ENCODE results near the gene HAND2. TPM values are rescaled to one million over a fixed set of nuclear protein-coding genes. Genes with fewer than 3 reads are reported as not detected.

Gene HAND2
- total RNA-seq, 1 donor from 2014 or later, result 6.0 TPM

- TF ChIP-seq, protein P1, sequence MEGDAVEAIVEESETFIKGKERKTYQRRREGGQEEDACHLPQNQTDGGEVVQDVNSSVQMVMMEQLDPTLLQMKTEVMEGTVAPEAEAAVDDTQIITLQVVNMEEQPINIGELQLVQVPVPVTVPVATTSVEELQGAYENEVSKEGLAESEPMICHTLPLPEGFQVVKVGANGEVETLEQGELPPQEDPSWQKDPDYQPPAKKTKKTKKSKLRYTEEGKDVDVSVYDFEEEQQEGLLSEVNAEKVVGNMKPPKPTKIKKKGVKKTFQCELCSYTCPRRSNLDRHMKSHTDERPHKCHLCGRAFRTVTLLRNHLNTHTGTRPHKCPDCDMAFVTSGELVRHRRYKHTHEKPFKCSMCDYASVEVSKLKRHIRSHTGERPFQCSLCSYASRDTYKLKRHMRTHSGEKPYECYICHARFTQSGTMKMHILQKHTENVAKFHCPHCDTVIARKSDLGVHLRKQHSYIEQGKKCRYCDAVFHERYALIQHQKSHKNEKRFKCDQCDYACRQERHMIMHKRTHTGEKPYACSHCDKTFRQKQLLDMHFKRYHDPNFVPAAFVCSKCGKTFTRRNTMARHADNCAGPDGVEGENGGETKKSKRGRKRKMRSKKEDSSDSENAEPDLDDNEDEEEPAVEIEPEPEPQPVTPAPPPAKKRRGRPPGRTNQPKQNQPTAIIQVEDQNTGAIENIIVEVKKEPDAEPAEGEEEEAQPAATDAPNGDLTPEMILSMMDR (IDR thresholded peaks at IDR 0.05), result no peak
- DNase-seq (ENCODE audit: low spot score in 2 of 2), result no peak
These were observed 43.3 kb upstream of the HAND2 start for GRCh38 chr4:173573286-173573685.

DNA sequence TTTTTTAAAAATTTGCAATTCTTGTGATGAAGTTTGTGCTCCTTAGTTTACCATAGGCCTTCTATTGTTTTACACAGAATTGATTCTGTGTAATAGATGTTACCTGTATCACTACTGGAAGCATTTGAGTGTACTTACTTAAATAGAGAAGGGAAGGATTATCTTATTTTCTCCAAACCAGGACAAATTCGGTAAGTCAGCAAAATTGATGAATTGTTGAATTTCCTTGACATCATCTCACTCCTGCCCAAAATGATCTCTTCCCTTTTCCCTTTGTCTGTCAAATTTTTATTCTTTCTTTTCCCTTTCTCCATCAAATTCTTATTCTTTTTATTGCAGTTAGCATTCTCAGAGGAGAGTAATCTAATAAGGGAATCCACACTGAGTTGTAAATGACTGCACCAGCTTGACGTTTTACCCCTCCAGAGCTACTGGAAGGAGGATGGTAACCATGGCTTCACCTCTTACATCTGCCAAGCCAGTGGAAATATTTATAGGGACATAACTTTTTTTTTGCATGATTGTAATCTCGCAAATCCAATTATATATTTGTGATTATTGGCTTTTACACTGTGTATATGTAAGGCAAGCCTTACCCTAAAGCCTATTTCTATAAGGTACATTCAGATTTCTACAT lies 42.6 kb upstream of the HAND2 start:
- H3K4me3 ChIP-seq, result no peak overlapping the region
- TF ChIP-seq, protein P1 (IDR thresholded peaks at IDR 0.05), result no peak
- no peak for DNase-seq (ENCODE audit: low spot score in 2 of 2)
- no peak overlapping the region for H3K27ac ChIP-seq
- no peaks in the 10 kb centered on the region for H3K9me3 ChIP-seq
- peaks cover 0 to 4% of the 10 kb centered on the region in 2 donors for H3K4me1 ChIP-seq
- intact Hi-C loops (cut with DNase I), result no loop called here
- H3K36me3 ChIP-seq, result no peaks in the 10 kb centered on the region
- no peaks in the 10 kb centered on the region for H3K27me3 ChIP-seq

More at GRCh38 chr4:173573286-173573685, 43.3 kb upstream of the HAND2 start:
- intact Hi-C loops (cut with DNase I), result no loop called here
- Histone ChIP-seq H3K4me1 (peaks cover 0 to 4% of the 10 kb centered on the region in 2 donors), H3K27ac (no peak overlapping the region), H3K4me3 (no peak overlapping the region), H3K36me3 (no peaks in the 10 kb centered on the region), H3K27me3 (no peaks in the 10 kb centered on the region), H3K9me3 (no peaks in the 10 kb centered on the region)

- Histone ChIP-seq H3K4me3 (no peak overlapping the region), H3K27ac (no peak overlapping the region), H3K4me1 (peaks cover 0 to 4% of the 10 kb centered on the region in 2 donors), H3K36me3 (no peaks in the 10 kb centered on the region), H3K9me3 (no peaks in the 10 kb centered on the region), H3K27me3 (no peaks in the 10 kb centered on the region)
- DNase-seq (ENCODE audit: low spot score in 2 of 2), result no peak
- intact Hi-C loops (cut with DNase I), result no loop called here
- TF ChIP-seq, protein P1 (IDR thresholded peaks at IDR 0.05), result no peak
These were observed 41.6 kb upstream of the HAND2 start for GRCh38 chr4:173571620-173572019.

- H3K4me3 ChIP-seq, result no peak overlapping the region
- intact Hi-C loops (cut with DNase I), result no loop called here
- no peak for DNase-seq (ENCODE audit: low spot score in 2 of 2)
- H3K36me3 ChIP-seq, result no peaks in the 10 kb centered on the region
- TF ChIP-seq, protein P1 (IDR thresholded peaks at IDR 0.05), result no peak
- H3K4me1 ChIP-seq, result peaks cover 0 to 2% of the 10 kb centered on the region in 2 donors
- no peak overlapping the region for H3K27ac ChIP-seq
- H3K27me3 ChIP-seq, result no peaks in the 10 kb centered on the region
- no peaks in the 10 kb centered on the region for H3K9me3 ChIP-seq
These were observed 35.3 kb upstream of the HAND2 start for GRCh38 chr4:173565281-173565680.

DNA sequence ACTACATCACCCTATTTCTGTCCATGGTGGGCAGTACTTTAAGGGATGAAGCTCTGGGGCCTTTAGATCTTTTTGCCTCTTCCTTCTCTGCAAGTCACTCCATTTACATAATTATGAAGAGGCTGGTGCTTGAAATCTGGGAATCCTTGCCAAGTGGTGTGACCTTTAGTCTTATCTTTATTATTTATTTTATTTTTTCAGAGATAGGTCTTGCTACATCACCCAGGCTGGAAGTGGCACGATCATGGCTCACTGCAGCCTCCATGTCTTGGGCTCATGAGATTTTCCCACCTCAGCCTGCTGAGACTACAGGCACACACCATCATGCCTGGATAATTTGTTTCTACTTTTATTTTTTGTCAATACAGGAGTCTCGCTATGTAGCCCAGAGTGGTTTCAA lies 34.4 kb upstream of the HAND2 start:
- no peaks in the 10 kb centered on the region for H3K9me3 ChIP-seq
- intact Hi-C loops (cut with DNase I), result no loop called here
- H3K27ac ChIP-seq, result no peak overlapping the region
- H3K4me3 ChIP-seq, result no peak overlapping the region
- H3K27me3 ChIP-seq, result no peaks in the 10 kb centered on the region
- no peak for DNase-seq (ENCODE audit: low spot score in 2 of 2)
- TF ChIP-seq, protein P1 (IDR thresholded peaks at IDR 0.05), result no peak
- no peaks in the 10 kb centered on the region for H3K36me3 ChIP-seq
- H3K4me1 ChIP-seq, result peaks cover 0 to 2% of the 10 kb centered on the region in 2 donors

Measured in ascending aorta (tissue), 2 donors.